Adrenal gland (tissue), 5 donors: Measurements from ENCODE around the gene SCAI.

Source experiments
- CTCF ChIP-seq, 6 experiments: fragments of 450-650 bp in 4 of 6; fragments of 200-600 bp in 2 of 6; sonication (generic) in 1 of 6; IDR thresholded peaks; 1 replicate in 5 of 6; 2 replicates in 1 of 6; pipeline versions ENCODE4 v1.5.1 to v1.8.0; 2016 to 2021; ENCODE audit warnings: antibody characterized with exemption in 6 of 6, mild to moderate bottlenecking in 2 of 6, moderate library complexity in 1 of 6
- POLR2A ChIP-seq, 2 donors: fragments of 450-650 bp; IDR thresholded peaks; one replicate each; pipeline ENCODE4 v1.6.1; 2017; ENCODE audit warnings: antibody characterized with exemption in 2 of 2, mild to moderate bottlenecking in 2 of 2, moderate library complexity in 1 of 2
- donor health status: DM: no; HTN: no; CAD: no.

DNA sequence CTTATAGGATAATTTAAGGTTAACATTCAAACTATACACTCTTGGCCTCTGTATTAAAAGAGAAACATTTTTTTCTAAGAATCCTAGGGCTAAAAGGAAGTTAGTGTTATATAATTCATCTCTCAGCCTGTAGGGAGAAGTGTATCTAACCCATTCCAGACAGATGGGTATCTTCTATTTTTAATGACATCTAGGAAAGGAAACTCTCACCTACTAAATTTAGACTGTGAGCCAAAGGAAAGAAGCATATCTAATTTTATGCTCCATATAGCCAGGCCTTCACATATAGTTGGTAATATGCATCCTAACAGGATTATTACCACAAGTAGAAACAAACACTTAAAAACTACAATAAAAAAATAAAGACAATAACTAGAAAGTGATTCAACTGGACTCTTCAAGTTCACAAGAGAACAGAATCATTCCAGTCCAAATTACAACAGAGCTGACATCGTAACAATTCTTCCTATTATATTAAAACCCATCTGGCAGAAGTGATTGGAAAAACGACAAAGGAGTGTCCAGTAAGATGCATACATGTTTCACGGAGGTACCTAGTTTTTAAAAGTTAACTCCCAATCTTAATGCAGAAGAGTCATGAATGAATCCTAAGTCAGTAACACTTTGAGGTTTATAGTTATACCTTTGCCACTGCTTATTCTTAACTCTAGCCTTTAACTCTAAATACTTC is 39.4 kb downstream of the SCAI start:
- TF ChIP-seq CTCF (IDR thresholded peaks at IDR 0.05) (no peak), POLR2A (IDR thresholded peaks at IDR 0.05) (no peak)
